Fibroblast of villous mesenchyme (primary cell): ENCODE measurements around the gene WFDC11. TPM values are rescaled to one million over a fixed set of nuclear protein-coding genes. Genes with fewer than 3 reads are reported as not detected.

ENCODE experiments used
- DNase-seq: peaks from one replicate; pipeline ENCODE4 v3.0.0-alpha.2; 2010; ENCODE audit warnings: low read depth
- H3K4me3 ChIP-seq: 2 replicates; pipeline ENCODE4 v1.5.1; 2011; ENCODE audit warnings: low read depth, mild to moderate bottlenecking, low read length
- small RNA-seq: library from RNA; depleted of rRNA; stranded (forward); fragments of <200 nt; gene quantifications from one replicate; pipeline ENCODE3, GENCODE V24; 2012
- total RNA-seq: library from RNA; depleted of rRNA; stranded (reverse); fragments of >200 nt; gene quantifications from 2 replicates; pipeline ENCODE4 v1.2.3, GENCODE V29; 2012
- TF ChIP-seq, protein P1 (sequence below): IDR thresholded peaks from 2 replicates; pipeline ENCODE4 v1.5.1; 2012; ENCODE audit warnings: low read depth, mild to moderate bottlenecking, low read length; ENCODE audit not compliant: insufficient read depth

WFDC11 gene
- total RNA-seq, 1 donor, result not detected

DNA sequence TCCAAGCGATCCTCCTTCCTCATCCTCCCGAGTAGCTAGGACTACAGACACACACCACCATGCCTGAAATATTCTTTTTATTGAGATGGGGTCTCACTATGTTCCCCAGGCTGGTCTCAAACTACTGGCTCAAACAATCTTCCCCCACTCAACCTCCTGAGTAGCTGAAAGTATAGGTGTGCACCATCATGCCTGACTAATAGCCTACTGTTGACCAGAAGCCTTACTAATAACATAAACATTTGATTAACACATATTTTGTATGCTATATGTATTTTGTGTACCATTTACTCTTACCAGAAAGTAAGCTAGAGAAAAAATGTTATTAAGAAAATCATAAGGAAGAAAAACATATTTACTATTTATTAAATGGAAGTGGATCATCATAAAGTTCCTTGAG lies 52.4 kb downstream of the WFDC11 start:
- TF ChIP-seq, protein P1, sequence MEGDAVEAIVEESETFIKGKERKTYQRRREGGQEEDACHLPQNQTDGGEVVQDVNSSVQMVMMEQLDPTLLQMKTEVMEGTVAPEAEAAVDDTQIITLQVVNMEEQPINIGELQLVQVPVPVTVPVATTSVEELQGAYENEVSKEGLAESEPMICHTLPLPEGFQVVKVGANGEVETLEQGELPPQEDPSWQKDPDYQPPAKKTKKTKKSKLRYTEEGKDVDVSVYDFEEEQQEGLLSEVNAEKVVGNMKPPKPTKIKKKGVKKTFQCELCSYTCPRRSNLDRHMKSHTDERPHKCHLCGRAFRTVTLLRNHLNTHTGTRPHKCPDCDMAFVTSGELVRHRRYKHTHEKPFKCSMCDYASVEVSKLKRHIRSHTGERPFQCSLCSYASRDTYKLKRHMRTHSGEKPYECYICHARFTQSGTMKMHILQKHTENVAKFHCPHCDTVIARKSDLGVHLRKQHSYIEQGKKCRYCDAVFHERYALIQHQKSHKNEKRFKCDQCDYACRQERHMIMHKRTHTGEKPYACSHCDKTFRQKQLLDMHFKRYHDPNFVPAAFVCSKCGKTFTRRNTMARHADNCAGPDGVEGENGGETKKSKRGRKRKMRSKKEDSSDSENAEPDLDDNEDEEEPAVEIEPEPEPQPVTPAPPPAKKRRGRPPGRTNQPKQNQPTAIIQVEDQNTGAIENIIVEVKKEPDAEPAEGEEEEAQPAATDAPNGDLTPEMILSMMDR, result no peak
- no peak overlapping the region for H3K4me3 ChIP-seq
- no peak for DNase-seq

DNA sequence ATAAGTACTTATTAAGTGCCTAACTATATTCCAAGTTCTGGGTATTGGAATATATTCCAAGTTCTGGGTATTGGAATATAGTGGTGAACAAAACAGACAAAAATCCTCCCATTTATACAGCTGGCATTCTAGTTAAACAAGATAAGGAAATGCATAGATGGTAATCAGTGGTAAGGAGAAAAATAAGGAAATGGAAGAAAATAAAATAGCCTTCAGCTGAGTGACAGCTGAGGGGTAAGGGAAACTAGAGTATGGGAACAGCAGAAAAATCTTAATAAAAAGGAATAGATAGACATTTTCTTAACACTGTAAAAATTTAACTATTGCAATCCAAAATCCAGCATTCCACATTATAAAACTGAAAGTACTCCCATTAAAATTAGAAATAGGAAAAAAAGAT lies 57.7 kb downstream of the WFDC11 start:
- no peak for DNase-seq
- TF ChIP-seq, protein P1, result no peak
- no peak overlapping the region for H3K4me3 ChIP-seq

DNA sequence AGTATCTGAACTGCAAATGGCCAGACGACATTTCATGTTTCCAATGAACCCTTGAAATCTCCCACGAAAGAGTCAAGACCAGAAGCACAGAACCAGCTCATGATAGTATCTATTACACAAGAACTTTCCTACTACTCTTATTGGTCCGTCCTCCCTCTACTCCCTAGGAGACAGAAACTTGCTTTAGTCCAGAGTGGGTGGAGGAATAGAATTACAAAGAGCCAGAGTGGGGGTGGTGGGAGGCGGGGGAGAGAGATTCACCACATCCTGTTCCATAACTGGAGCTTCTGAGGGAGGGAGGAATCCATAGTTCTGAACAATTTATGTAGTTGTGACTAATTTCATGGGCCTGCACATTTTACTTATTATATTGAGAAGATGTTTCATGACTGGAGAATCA lies 59.0 kb downstream of the WFDC11 start:
- no peak overlapping the region for H3K4me3 ChIP-seq
- TF ChIP-seq, protein P1, result no peak
- DNase-seq, result peak; percentile 90

DNA sequence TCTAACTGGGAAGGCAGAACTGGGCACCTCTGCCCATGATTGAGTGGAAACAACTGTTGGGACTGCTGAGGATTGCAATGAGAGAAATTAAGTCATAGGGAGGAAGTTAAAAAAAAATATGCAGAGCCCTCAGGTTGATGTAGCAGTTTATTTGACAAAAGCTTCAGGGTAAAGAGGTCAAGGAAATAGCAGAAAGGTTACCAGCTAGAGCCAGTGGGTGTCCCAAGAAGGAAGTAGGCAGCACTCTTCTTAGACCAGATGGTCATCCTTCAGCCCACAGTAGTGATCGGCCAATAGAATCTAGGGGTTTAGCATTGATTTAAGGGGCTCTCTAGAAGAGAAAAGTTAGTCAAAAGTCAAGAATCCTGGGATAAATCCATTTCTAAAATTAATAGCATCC lies 62.2 kb downstream of the WFDC11 start:
- no peak for DNase-seq
- H3K4me3 ChIP-seq, result no peak overlapping the region
- TF ChIP-seq, protein P1, result no peak

Small RNA genes within 50 kb of the gene (small RNA-seq; reads per million reads assigned to genes)
- 0.94 reads per million, percentile 7 among the genes with 10 or more reads in this experiment for gene MIR3617

Other genes starting within 250 kb of the WFDC11 start
- not detected in 2 replicates for gene WFDC2, start 200.5 kb downstream of the WFDC11 start, total RNA-seq
- not detected in 2 replicates for gene SPINT3, start 154.6 kb downstream of the WFDC11 start, total RNA-seq
- gene WFDC6, start 130.8 kb downstream of the WFDC11 start, total RNA-seq, result not detected in 2 replicates
- gene EPPIN, start 122.8 kb downstream of the WFDC11 start, total RNA-seq, result not detected in 2 replicates
- not detected in 2 replicates for gene WFDC8, start 91.0 kb downstream of the WFDC11 start, total RNA-seq
- not detected in 2 replicates for gene WFDC10A, start 40.5 kb downstream of the WFDC11 start, total RNA-seq
- not detected in 2 replicates for gene WFDC9, start 39.0 kb downstream of the WFDC11 start, total RNA-seq
- not detected in 2 replicates for gene WFDC13, start 31.8 kb upstream of the WFDC11 start, total RNA-seq
- not detected in 2 replicates for gene WFDC10B, start 34.8 kb upstream of the WFDC11 start, total RNA-seq
- gene SPINT4, start 52.1 kb upstream of the WFDC11 start, total RNA-seq, result not detected in 2 replicates
- 0.43 TPM in 1 of 2 replicates, not detected in the other for gene WFDC3, start 121.6 kb upstream of the WFDC11 start, total RNA-seq
- 9.5 and 12.6 TPM in 2 replicates for gene DNTTIP1, start 121.7 kb upstream of the WFDC11 start, total RNA-seq
- gene UBE2C, start 142.4 kb upstream of the WFDC11 start, total RNA-seq, result 13.5 and 26.3 TPM in 2 replicates
- gene TNNC2, start 157.1 kb upstream of the WFDC11 start, total RNA-seq, result 0.32 and 0.43 TPM in 2 replicates
- gene SNX21, start 163.6 kb upstream of the WFDC11 start, total RNA-seq, result 50.5 and 60.9 TPM in 2 replicates
- 36.7 and 43.5 TPM in 2 replicates for gene ACOT8, start 187.2 kb upstream of the WFDC11 start, total RNA-seq
- gene ZSWIM3, start 187.4 kb upstream of the WFDC11 start, total RNA-seq, result 3.2 and 5.6 TPM in 2 replicates
- gene ZSWIM1, start 211.0 kb upstream of the WFDC11 start, total RNA-seq, result 8.1 and 9.1 TPM in 2 replicates
- gene SPATA25, start 217.4 kb upstream of the WFDC11 start, total RNA-seq, result 0.43 and 1.3 TPM in 2 replicates
- 3.9 and 5.2 TPM in 2 replicates for gene NEURL2, start 221.0 kb upstream of the WFDC11 start, total RNA-seq
- gene CTSA, start 221.1 kb upstream of the WFDC11 start, total RNA-seq, result 60.9 and 61.3 TPM in 2 replicates
- gene PLTP, start 241.9 kb upstream of the WFDC11 start, total RNA-seq, result 10.4 and 14.8 TPM in 2 replicates